HepG2 (cell line): Measurements from ENCODE around the gene ROMO1. TPM values are rescaled to one million over a fixed set of nuclear protein-coding genes. Genes with fewer than 3 reads are reported as not detected.
A peak's percentile ranks its signal among the peaks of the same experiment; 100 is the strongest.

ENCODE experiments used
- FOXK2 ChIP-seq: fragments of 450-650 bp; IDR thresholded peaks from 2 replicates; pipeline ENCODE4 v1.6.1; 2016
- IRF2 ChIP-seq: IDR thresholded peaks from 2 replicates; pipeline ENCODE4 v1.6.1; 2018; ENCODE audit warnings: missing genetic modification reagents, missing compliant biosample characterization
- KDM1A ChIP-seq: IDR thresholded peaks from 2 replicates; pipeline ENCODE4 v1.6.1; 2016; ENCODE audit warnings: missing compliant biosample characterization
- KLF9 ChIP-seq: IDR thresholded peaks from 2 replicates; pipeline ENCODE4 v1.6.1; 2016; ENCODE audit warnings: low read depth
- MATR3 ChIP-seq: sonication (generic); formaldehyde crosslinking; IDR thresholded peaks from 2 replicates; pipeline ENCODE4 v1.4.0; 2020; ENCODE audit warnings: missing genetic modification reagents
- POGZ ChIP-seq: sonication (generic); formaldehyde crosslinking; IDR thresholded peaks from 2 replicates; pipeline ENCODE4 v1.4.0; 2020; ENCODE audit warnings: mild to moderate bottlenecking, missing genetic modification reagents
- RFX3 ChIP-seq: IDR thresholded peaks from 2 replicates; pipeline ENCODE4 v1.6.1; 2016; ENCODE audit warnings: missing biosample characterization, missing genetic modification reagents
- TMF1 ChIP-seq: sonication (generic); formaldehyde crosslinking; IDR thresholded peaks from 2 replicates; pipeline ENCODE4 v1.8.1; 2022; ENCODE audit warnings: low read depth, missing genetic modification reagents
- ZNF232 ChIP-seq: sonication (generic); formaldehyde crosslinking; IDR thresholded peaks from 2 replicates; pipeline ENCODE4 v1.4.0; 2020; ENCODE audit warnings: missing genetic modification reagents, borderline replicate concordance
- ZNF343 ChIP-seq: sonication (generic); formaldehyde crosslinking; IDR thresholded peaks from 2 replicates; pipeline ENCODE4 v1.4.0; 2020; ENCODE audit warnings: mild to moderate bottlenecking, missing genetic modification reagents
- ZNF816 ChIP-seq: sonication (generic); formaldehyde crosslinking; IDR thresholded peaks from 2 replicates; pipeline ENCODE4 v1.8.0; 2022; ENCODE audit warnings: missing genetic modification reagents, mild to moderate bottlenecking, borderline replicate concordance
- polyA plus RNA-seq, 8 experiments: library from polyadenylated mRNA; depleted of rRNA in 3 of 8; stranded (reverse) in 7 of 8; unstranded in 1 of 8; fragments of >200 nt; fragmentation: Illumina TruSeq in 4 of 8; extraction: Trizol in 4 of 8; gene quantifications; 2 replicates each; pipeline versions ENCODE4 v1.2.1 to v1.2.3, GENCODE V29; 2011 to 2016; ENCODE audit warnings: low read depth in 4 of 8, missing spikeins in 1 of 8, mixed read lengths in 1 of 8; ENCODE audit not compliant: insufficient read depth in 1 of 8
- total RNA-seq, 5 experiments: library from RNA; depleted of rRNA; stranded (reverse); fragments of >200 nt; fragmentation: Illumina TruSeq; extraction: Trizol; gene quantifications; 2 replicates each; pipeline ENCODE4 v1.2.3, GENCODE V29; 2016; ENCODE audit warnings: low read depth in 1 of 5
- TF ChIP-seq, protein P1 (sequence below), 2 experiments: fragments of 450-650 bp in 1 of 2; sonication (generic) in 1 of 2; formaldehyde crosslinking in 1 of 2; IDR thresholded peaks; 2 replicates each; pipeline versions ENCODE4 v1.6.1 to v1.8.0; 2016 to 2022; ENCODE audit warnings: antibody characterized with exemption in 1 of 2, mild to moderate bottlenecking in 1 of 2, missing genetic modification reagents in 1 of 2
- TF ChIP-seq, protein P2 (sequence below): sonication (generic); formaldehyde crosslinking; IDR thresholded peaks from 2 replicates; pipeline ENCODE4 v1.4.0; 2020; ENCODE audit warnings: missing genetic modification reagents
- TF ChIP-seq, protein P3 (sequence below): sonication (generic); formaldehyde crosslinking; IDR thresholded peaks from 2 replicates; pipeline ENCODE4 v1.4.0; 2020; ENCODE audit warnings: missing genetic modification reagents, mild to moderate bottlenecking, borderline replicate concordance
- TF ChIP-seq, protein P4 (sequence below): sonication (generic); formaldehyde crosslinking; IDR thresholded peaks from 2 replicates; pipeline ENCODE4 v1.4.0; 2020; ENCODE audit warnings: low read depth, mild to moderate bottlenecking, missing genetic modification reagents

ROMO1 gene
- total and polyA plus RNA-seq, 2 of the 13 experiments (the other 11 are each of a cell fraction or from before 2014, with no cell fraction given) = 636 to 755 TPM

DNA sequence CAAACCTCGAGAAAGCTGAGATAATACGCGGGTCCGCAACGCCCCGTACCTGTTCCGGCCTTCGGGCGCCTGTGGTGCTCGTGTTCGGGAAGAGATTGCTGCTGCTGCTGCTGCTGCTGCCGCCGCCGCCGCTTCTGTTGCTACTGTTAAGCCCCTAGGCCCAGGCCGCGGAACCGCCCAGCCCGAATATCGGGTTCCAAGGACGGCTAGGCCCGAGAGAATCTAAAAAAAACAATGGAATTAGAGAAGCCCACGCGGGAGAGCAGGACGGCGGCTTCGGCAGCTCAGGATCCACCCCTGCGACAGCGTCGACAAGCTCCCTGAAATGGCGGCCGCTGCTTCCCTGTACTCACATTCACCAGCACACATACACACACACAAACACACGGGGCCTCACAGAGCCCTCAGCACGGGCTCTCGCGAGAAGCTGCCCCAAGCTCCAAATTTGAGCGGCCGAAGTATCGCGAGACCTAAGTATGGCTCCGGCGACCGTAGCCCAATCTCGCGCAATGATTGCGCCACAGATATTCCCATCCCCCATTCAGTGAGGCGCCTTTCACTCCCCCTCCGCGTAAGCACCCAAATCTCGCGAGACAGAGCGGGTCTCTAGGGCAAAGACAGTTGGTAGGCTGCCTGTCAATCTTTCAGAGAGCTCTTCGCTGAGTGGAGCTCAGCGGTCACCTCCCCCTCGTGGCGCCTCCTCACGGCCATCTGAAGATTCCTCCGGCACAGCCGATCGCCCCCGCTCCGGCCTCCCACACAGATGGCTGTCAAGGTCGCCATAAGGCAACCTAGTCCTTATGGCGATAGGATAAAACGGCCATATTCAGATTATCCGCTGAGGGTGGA, 42.9 kb downstream of the ROMO1 start, which contains the start of gene RBM39 (continued):
- TF ChIP-seq, protein P1, sequence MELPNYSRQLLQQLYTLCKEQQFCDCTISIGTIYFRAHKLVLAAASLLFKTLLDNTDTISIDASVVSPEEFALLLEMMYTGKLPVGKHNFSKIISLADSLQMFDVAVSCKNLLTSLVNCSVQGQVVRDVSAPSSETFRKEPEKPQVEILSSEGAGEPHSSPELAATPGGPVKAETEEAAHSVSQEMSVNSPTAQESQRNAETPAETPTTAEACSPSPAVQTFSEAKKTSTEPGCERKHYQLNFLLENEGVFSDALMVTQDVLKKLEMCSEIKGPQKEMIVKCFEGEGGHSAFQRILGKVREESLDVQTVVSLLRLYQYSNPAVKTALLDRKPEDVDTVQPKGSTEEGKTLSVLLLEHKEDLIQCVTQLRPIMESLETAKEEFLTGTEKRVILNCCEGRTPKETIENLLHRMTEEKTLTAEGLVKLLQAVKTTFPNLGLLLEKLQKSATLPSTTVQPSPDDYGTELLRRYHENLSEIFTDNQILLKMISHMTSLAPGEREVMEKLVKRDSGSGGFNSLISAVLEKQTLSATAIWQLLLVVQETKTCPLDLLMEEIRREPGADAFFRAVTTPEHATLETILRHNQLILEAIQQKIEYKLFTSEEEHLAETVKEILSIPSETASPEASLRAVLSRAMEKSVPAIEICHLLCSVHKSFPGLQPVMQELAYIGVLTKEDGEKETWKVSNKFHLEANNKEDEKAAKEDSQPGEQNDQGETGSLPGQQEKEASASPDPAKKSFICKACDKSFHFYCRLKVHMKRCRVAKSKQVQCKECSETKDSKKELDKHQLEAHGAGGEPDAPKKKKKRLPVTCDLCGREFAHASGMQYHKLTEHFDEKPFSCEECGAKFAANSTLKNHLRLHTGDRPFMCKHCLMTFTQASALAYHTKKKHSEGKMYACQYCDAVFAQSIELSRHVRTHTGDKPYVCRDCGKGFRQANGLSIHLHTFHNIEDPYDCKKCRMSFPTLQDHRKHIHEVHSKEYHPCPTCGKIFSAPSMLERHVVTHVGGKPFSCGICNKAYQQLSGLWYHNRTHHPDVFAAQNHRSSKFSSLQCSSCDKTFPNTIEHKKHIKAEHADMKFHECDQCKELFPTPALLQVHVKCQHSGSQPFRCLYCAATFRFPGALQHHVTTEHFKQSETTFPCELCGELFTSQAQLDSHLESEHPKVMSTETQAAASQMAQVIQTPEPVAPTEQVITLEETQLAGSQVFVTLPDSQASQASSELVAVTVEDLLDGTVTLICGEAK (IDR thresholded peaks at IDR 0.05) = no peak
- TF ChIP-seq, protein P1 (CRISPR knock-in tag; IDR thresholded peaks at IDR 0.05) = peak; percentile 90
- TF ChIP-seq MATR3 (CRISPR knock-in tag) = no peak
- peak; percentile 98 for TF ChIP-seq ZNF232
- TF ChIP-seq KDM1A (CRISPR knock-in tag) = peak; percentile 22; the same call in 1 of the 2 replicates
- peak; percentile 99 for TF ChIP-seq POGZ
- TF ChIP-seq ZNF816 = peak; percentile 28; the same call in 1 of the 2 replicates
- TF ChIP-seq RFX3 (CRISPR knock-in tag) = no peak
- peak; percentile 91 for TF ChIP-seq ZNF343 (CRISPR knock-in tag)
- TF ChIP-seq, protein P2, sequence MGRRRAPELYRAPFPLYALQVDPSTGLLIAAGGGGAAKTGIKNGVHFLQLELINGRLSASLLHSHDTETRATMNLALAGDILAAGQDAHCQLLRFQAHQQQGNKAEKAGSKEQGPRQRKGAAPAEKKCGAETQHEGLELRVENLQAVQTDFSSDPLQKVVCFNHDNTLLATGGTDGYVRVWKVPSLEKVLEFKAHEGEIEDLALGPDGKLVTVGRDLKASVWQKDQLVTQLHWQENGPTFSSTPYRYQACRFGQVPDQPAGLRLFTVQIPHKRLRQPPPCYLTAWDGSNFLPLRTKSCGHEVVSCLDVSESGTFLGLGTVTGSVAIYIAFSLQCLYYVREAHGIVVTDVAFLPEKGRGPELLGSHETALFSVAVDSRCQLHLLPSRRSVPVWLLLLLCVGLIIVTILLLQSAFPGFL = peak; percentile 97
- TF ChIP-seq, protein P3, sequence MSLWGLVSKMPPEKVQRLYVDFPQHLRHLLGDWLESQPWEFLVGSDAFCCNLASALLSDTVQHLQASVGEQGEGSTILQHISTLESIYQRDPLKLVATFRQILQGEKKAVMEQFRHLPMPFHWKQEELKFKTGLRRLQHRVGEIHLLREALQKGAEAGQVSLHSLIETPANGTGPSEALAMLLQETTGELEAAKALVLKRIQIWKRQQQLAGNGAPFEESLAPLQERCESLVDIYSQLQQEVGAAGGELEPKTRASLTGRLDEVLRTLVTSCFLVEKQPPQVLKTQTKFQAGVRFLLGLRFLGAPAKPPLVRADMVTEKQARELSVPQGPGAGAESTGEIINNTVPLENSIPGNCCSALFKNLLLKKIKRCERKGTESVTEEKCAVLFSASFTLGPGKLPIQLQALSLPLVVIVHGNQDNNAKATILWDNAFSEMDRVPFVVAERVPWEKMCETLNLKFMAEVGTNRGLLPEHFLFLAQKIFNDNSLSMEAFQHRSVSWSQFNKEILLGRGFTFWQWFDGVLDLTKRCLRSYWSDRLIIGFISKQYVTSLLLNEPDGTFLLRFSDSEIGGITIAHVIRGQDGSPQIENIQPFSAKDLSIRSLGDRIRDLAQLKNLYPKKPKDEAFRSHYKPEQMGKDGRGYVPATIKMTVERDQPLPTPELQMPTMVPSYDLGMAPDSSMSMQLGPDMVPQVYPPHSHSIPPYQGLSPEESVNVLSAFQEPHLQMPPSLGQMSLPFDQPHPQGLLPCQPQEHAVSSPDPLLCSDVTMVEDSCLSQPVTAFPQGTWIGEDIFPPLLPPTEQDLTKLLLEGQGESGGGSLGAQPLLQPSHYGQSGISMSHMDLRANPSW (CRISPR knock-in tag) = peak; percentile 98
- peak; percentile 97 for TF ChIP-seq FOXK2
- peak; percentile 92; the same call in 1 of the 2 replicates for TF ChIP-seq KLF9 (CRISPR knock-in tag)
- peak; percentile 98 for TF ChIP-seq IRF2 (CRISPR knock-in tag)
- peak; percentile 64 for TF ChIP-seq TMF1 (CRISPR knock-in tag)
- TF ChIP-seq, protein P4, sequence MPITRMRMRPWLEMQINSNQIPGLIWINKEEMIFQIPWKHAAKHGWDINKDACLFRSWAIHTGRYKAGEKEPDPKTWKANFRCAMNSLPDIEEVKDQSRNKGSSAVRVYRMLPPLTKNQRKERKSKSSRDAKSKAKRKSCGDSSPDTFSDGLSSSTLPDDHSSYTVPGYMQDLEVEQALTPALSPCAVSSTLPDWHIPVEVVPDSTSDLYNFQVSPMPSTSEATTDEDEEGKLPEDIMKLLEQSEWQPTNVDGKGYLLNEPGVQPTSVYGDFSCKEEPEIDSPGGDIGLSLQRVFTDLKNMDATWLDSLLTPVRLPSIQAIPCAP (CRISPR knock-in tag) = peak; percentile 80; the same call in 1 of the 2 replicates
